Measurements from ENCODE around the gene PLA2G4E.

PLA2G4E gene

DNA sequence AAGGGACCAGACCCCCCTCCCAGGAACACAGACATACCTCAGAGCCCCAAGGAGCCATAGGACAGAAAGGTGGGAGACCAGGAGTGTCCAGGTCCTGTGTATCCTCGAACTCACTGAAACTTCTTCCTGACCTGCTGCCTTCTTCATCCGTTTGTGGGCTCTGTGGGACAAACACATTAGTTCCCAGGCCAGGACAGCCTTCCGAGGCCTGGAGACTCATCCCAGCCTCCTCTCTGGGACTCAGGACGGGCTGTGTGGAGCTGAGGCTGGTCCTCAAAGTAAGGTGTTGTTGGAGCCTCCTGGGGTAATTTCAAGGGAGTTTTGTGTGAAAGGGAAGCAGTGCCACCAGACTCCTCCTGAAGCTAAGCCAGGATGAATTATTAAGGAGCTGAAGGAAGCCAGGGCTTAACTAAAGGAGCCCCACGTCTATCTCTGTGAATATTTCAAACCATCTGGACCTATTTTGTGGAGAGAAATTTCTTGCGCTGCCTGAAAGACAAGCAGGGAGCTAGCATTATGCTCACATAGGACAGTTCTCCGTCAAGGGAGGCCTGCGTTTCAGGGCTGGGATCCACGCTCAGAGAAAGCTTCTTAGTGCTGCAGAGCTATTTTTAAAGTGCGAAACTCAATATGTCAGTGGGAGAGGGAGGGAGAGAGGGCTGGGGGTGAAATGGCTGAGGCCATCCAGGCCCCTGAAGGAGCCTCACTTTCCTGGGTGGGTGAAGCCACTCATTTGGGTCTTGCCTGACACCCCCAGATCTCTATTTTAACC, 29.8 kb upstream of the PLA2G4E start:
- no peak for DNase-seq (ENCODE audit: low read depth in 2 of 2)

DNA sequence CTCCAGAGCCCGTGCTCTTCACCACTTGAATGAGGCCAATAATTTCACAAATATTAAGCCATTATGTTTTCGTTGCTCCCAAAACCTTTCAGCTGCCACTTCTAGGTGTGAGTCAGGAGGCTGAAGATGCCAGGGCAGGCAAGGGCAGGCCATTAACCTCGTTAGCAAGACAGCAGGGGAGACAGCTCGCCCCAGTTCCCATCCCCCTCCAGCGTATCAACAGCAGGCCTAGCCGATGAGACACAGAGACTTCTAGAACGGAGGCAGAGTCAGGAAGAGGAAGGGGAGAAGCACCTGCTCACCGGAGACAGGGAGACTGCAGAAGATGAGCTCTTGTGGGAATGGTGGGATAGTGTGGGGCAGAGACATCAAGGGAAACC, 28.0 kb upstream of the PLA2G4E start:
- no peak for DNase-seq (ENCODE audit: low read depth in 2 of 2)

DNA sequence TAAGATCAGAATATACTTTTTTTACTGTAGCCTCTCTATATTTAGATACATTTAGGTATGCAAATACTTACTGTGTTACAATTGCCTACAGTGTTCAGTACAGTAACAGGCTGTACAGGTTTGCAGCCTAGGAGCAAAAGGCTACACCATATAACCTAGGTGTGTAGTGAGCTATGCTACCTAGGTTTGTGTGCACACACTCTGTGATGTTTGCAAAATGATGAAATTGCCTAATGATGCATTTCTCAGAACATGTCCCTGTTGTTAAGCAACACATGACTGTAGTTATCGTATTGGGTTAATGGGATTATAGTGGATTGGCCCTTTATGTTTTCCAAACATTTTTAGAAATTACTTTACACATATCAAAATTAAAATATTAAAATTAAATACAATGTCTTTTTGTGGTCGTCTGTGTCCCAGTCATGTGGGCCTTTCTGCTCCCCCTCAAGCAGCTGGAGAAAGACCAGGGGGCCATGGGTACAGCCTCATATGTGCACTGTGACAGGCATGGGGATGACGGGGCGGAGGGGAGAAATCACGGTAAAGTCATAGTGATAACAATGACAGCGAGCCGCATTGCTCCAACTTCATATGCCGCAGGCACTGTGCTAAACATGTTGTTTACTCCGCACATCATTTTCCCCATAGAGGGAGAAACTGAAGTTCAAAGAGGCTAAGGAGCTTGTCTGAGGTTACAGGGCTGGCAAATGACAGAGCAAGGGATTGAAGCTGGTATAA, 27.4 kb upstream of the PLA2G4E start:
- DNase-seq (ENCODE audit: low read depth in 2 of 2), result no peak

DNA sequence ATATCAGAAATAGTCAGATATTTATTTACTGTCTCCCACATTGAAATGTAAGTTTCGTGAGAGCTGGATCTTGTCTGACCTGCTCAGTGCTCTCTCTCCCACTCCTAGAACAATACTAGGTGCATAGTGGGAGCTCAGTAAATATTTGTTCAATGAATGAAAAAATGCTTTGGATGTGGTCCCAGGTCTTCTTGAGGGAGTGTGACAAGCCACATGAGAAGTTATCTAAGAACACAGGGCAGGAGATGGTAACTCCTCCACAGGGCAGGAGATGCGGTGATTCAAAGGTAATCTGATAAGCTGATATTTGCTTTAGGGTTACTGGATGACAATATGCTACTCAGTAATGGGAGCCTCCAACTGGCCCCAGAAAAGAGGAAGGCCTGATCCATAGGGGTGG, 25.8 kb upstream of the PLA2G4E start:
- DNase-seq (ENCODE audit: low read depth in 2 of 2), result no peak

DNA sequence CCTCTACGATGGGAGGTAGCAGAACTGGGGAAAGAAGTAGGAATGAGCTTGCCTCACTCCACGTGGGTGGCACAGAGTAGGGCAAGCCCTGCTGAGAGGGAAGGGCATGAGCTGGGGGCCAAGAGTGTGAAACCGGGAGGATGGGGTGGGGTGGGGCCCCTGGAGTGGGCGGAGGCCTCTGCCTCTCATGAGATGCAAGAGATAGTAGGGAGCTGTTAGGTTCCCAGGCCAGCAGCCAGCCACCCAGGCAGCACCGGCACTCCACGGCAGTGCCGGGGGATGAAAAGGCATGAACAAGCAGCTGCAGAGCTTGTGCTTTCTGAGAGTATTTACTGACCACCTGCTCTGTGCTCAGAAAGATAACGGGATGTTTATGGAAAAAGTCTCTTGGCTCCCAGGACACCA, 24.4 kb upstream of the PLA2G4E start:
- no peak for DNase-seq (ENCODE audit: low read depth in 2 of 2)

DNA sequence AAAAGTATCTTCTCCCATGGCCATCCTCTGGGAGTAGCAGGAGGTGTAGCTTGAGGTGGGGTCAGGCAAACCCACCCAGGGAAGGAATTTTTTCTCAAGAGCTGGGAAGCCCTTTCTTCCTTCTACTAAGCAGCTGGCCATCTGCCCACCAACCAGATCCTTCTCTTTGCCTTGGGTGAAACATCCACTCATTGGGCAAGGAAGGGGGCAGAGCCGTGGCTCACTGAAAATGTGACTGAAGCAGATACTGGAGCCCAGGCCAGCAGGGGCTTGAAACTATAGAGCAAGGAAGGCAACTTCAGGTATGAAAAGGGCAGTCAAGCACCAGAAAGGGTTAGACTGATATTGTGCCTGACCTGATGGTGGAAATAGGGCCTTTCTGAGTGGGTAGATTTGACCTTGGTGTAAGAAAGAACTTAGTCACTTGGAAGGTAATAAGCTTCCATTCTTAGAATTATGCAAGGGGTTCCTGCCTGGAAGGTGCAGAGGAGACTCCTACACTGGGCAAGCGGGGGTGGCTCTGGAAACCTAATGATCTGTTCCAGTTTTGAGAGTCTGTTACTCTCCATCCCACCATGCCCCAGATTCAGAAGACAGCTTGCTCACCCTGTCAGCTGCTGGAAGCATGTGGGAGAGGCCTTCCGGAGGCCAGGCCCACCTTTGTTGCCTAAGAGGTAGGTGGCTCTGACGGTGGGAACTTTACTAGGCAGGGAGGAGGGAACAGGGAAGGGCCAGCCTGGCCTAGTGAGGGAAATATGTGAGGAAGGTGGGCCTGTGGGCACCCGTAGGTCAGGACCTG, 22.0 kb upstream of the PLA2G4E start:
- DNase-seq (ENCODE audit: low read depth in 2 of 2), result no peak

DNA sequence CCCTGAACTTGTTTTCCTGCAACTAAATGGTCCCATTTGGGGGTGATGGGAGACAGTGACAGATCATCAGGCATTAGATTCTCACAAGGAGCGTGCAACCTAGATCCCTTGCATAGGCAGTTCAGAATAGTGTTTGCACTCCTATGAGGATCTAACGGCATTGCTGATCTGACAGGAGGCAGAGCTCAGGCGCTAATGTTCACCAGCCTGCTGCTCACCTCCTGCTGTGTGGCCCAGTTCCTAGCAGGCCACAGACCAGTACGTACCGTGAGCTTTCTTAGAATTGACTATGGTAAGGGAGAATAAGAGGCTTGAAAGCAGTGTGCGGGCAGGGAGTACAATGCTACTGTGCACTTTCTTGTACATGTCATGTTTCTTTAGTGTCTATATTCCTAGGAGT, 17.6 kb upstream of the PLA2G4E start:
- no peak for DNase-seq (ENCODE audit: low read depth in 2 of 2)

DNA sequence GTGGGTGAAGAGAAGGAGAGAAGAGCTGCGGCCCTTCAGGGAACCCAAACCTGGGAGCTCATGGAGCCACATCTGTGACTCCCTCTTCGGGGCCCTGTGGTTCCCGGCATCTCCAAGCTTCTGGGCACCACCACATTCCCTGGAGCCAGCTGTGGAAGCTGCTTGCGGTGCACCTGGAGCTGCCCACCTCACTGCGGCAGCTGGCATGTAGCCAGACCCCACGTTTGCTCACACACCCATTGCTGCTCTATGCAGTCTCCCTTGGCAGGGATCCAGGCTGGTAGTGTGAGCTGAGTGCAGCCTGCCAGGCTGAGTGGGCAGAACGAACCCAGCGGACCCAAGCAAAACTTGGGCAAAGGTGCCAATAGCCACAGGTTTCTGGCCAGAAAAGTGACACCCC, 16.8 kb upstream of the PLA2G4E start:
- no peak for DNase-seq (ENCODE audit: low read depth in 2 of 2)

DNA sequence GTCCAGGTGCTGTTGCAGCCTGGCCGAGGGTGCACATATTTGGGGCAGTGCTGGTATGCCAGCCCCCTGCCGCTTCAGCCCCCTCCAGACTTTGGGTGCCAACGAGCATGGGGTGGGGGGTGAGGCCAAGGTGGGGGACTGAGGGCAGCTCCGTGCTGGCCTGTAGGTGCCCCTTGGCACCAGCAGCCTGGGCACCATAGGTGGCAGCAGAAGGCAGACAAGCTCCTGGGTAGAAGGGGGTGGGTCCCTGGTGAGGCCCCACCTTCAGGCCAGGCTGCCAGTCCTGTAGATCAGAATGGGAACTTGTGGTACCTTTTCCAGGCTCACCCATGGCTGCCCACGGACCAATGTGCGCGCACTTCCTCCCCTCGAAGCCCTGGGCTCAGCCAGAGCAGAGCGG, 16.1 kb upstream of the PLA2G4E start:
- no peak for DNase-seq (ENCODE audit: low read depth in 2 of 2)

DNA sequence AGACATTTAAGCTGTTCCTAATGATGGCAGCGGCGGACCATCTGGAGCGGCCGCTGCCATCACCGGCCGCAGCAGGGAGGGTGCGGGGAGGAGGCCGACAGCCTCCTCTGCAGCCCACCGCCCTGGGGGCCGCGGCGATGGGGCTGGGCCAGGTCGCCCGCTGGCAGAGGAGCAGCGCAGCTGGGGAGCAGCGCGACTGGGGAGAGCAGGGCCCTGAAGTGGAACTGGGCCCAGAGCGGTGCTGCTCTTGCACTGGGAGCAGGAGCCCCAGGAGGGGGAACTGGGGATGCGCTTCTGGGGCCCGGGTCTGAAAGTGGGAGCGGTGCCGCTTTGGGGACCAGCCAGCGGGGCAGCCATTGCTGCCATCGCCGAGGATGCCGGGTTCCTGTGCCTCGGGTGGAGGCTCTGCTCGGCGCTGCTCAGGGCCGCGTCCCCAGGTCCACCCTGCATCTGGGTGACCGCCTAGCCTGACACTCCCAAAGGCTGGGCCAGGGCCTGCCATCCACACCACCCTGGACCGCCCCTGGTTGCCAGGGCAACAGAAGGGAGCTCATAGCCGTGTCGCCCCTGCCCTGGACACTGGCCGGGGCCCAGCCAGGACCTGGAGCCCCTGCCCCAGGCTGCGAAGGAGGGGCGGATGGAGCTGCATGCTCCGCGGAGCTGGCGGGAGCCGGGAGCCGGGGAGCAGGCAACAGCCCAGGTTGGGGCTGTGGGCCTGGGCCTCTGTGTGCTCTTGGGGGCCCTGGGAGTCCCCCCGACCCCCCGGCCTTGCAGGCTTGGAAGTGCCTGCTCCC, 15.5 kb upstream of the PLA2G4E start:
- no peak for DNase-seq (ENCODE audit: low read depth in 2 of 2)

DNA sequence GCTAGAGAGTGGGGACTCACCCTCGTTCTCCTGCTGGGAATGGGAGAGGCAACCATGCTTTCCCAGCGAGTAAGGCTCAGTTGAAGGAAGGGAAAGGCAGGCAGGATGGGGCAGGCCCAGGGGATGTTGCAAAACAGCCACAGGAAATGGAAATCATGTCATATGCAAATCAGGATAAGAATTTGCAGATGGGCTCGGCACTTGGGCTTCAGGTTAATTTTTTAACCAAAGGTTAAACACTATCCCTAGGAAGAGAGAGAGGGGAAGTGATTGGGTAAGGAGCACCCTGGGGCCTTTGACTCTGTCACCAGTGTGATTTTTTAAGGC, 14.6 kb upstream of the PLA2G4E start:
- DNase-seq (ENCODE audit: low read depth in 2 of 2), result no peak

DNA sequence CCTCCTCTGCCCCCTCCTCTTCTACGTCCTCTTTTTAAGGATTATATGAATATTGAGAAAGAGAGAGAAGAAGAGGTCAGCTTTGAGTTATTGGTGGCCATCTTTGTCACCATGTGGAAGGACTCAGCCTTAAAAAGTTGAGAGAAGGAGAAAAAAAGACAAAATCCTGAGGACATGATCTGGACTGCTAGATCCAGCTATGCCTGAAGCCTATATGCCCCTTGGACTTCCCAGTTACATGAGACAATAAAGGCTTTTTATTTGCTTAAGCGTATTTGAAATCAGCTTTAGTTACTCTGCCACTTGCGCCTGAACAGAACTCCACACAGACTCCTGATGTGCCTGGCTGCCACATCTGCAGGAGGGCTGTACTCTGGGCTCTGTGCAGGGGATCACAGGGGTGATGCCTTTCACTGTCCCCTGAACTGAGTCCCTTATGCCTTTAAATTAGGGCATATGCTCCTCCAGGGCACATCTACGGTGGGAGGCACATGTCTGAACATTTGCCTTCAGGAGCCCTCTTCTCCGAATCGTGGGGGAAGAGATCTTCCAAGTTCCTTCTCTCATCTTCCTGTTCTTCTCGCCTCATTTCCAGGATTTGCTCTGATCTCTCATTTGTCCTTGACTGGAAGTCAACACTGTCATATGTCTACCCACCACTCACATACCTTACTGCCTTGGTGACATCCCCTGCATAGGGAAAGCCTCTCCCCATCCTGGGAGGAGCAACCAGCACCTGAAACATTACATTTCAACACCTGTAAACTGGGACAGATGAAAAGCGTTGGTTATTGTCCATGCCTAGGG, 14.0 kb upstream of the PLA2G4E start:
- no peak for DNase-seq (ENCODE audit: low read depth in 2 of 2)

DNA sequence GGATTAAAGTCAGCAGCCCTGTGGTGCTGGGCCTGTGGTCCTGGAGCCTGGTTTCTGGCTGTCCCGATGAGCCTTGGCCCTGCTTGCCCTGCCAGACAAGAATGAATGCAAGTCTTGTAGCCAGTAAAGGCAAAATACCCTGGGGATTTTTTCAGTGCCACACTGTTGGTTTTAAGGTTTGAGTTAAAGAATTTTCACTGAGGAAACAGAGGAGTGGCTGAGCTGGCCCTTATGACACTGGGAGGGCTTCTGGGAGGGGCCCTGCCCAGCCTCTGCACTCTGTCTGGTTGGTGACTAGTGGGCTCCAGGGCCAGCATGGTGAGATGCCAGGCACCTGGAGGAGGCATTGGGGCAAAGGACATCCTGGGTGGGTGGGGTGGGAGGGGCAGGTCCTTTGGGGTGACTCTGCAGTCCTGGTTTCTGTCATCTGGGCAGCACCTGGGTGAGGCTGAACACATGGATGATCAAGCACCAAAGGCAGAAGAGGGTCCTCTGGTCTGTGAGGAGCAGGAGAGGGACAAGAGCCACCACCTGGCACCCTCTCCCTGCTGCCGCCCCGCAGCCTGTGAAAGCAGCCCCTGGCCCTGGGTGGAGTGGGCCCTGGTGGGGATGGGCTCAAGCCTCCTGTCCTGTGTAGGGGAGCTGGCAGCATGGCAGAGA, 12.5 kb upstream of the PLA2G4E start:
- DNase-seq (ENCODE audit: low read depth in 2 of 2), result no peak

DNA sequence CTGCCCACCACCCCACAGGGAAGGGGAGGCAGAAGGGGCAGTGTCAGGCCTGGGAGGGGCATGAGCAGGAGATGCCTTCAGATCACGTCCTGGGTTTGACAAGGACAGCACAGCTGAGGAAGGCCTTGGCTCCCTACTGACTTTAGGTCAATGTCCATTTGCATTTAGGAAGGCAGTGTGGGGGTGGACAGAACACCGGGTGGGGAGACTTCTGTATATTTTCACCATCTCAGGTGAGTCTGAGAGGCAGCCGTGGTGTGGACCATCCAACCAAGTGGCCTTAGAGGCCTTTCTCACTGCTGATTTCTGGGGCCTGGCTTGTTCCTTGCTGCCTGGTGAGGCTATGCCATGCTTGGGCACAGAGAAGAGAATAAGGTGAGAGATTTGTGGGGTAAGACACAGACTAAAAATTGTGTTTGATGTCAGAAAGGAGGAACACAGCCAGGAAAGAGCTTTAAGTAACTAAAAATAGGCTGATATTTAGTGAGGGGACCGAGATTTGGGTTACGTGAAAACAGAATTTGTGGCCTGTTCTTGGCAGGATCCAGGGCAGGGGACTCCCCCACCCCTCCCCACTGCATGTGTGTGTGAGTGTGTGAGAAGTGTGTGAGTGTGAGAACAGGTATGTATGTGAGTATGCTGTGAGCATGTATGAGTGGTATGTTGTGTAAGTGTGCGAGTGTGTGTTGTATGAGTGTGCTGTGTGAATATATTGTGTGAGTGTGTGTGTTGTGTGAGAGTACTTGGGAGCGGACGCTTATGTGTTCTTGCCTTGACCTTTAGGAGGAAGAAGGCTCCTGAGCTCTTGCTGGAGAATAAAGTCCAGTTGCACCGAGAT, 11.8 kb upstream of the PLA2G4E start:
- no peak for DNase-seq (ENCODE audit: low read depth in 2 of 2)

DNA sequence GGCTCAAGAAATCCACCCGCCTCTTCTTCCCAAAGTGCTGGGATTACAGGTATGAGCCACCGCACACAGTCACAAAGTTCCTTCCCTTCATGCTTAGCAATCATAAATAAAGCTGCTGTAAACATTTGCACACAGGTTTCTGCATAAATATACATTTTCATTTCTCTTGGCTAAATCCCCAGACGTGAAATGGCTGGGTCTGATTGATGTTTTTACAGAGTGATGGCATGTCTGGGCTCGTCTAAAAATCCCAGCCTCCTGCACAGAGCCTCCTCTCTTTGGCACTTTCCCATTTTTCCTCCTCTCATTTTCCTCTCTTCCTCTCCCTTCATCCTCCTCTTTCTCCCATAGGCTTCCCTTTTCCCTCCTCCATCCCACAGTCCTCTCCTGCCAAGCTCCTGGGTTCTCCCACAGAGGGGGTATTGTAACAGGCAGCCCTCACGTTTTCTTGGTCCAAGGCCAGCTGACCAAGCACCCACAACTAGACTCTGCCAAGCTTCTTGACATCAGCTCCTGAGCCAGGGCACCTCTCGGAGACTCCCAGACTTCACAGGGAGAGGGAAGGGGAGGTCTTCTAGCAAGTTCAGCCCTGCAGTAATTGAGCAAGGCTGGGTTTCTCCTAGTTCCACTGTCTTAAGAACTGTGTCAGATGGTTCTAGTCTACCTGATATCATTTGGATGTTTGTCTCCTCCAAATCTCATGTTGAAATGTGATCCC, 10.5 kb upstream of the PLA2G4E start:
- DNase-seq (ENCODE audit: low read depth in 2 of 2), result no peak

DNA sequence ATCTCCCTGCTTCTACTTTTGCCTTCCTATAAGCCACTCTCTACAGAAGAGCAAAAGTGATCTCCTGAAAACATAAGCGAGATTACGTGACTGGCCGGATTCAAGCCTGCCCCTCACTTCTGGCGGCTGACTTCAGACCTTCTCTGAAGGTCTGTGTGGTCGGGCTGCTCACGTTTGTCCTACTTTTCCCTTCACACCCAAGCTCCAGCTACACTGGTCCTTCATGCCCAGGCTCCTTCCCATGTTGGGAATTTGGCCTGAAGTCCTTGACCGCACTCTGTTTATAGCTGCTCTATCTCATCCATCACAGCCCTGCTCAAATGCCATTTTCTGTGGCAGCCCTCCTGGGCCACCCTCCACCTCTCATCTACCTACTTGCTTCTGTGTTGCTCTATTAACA, 6.7 kb upstream of the PLA2G4E start:
- DNase-seq (ENCODE audit: low read depth in 2 of 2), result no peak

DNA sequence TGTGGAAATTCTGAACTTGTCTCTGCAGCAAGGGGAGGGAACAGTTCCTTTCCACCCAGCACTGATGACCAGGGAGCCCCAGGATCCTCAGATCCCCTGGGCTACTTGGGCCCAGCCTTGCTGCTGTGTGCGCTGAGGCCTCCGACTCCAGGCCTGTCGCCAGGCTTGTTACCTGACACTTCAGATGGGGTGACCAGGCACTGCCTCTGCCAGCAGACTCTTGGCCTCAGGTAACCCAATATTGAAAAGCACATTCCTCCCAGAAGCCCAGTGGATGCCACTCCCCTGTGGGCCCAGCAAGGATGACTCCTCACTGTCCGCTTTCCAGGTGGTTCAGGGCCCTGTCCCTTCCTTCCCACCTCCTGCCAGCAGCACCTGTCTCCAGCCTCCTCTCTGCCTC, 3.5 kb upstream of the PLA2G4E start:
- no peak for DNase-seq (ENCODE audit: low read depth in 2 of 2)

DNA sequence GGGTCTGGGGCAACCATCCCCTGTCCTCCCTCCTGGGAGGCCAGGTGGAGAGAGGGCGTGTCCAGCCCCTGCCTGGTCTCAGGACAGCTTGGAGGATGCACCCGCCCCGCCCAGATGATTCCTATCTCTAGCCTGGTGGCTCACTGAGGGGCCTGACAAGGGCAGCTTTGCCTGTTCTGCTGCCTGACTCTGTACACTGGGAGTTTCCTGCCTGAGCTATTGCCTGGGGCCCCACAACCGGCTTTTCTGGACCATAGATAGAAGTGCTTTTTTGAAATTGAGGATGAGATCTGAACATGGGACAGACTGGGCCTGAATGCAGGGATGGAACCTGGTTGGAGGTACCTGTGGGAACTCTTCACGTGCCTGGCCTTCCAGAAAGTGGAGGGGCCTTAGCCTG, 751 bp upstream of the PLA2G4E start:
- no peak for DNase-seq (ENCODE audit: low read depth in 2 of 2)

Data from fibroblast of skin of left biceps (primary cell).